GM12892 (cell line): Measurements from ENCODE around the gene VWA1.

Experiments used
- POLR2A ChIP-seq: IDR thresholded peaks from 2 replicates; pipeline ENCODE4 v1.6.1; 2011; ENCODE audit warnings: low read depth, low read length, control low read depth
- POLR2AphosphoS5 ChIP-seq: IDR thresholded peaks from 2 replicates; pipeline ENCODE4 v1.6.1; 2011; ENCODE audit warnings: low read depth, low read length, control low read depth

DNA sequence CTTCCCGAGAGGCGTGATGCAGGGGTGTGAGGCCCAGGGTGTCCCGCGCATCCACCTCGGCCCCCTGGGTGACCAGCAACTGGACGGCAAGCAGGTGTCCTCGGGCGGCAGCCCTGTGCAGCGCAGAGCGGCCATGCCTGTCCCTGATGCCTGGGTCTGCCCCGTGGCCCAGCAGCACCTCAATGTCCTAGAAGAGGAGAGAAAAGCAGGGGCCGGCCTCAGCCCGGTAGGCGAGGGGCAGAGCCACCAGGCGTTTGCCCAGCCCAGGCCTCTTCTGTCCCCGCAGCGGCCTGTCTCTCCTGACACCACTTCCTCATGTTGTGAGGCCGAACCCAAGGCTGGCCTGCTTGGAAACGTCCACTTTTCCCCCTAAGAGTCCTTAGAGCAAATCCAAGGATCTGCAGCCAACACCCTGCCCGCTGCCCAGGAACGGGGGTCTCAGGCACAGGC, 16.1 kb upstream of the VWA1 start:
- TF ChIP-seq POLR2A (no peak), POLR2AphosphoS5 (no peak)
